GM12878 (cell line): ENCODE results near the gene NOTCH4. TPM values are rescaled to one million over a fixed set of nuclear protein-coding genes. Genes with fewer than 3 reads are reported as not detected.

Experiments used
- ATAC-seq: fragments of 200-7000 bp; cut with Tn5 transposase; 3 replicates; pipeline ENCODE4 v1.9.1; 2020; ENCODE audit warnings: mild to moderate bottlenecking, moderate library complexity
- BruUV-seq: library from RNA; stranded (reverse); fragments of 400-500 nt; replicated peaks from 2 replicates; lab custom pipeline; 2021; lab: Mats Ljungman, UMichigan
- CTCF ChIA-PET: fragments of 300-600 bp; sonication (Branson Sonifier 250); formaldehyde crosslinking; extraction: SDS; loops from one replicate; lab custom pipeline; 2021; ENCODE audit warnings: inconsistent platforms; lab: Yijun Ruan, JAX
- POLR2A ChIA-PET: fragments of 350-600 bp; formaldehyde crosslinking; extraction: SDS; loops from one replicate; lab custom pipeline; 2021; ENCODE audit warnings: inconsistent platforms; lab: Charles Lee
- RAD21 ChIA-PET: fragments of 300-600 bp; sonication (Branson Sonifier 250); formaldehyde crosslinking; loops from one replicate; lab custom pipeline; 2023; ENCODE audit warnings: antibody characterized with exemption; ENCODE audit not compliant: unreplicated experiment; lab: Charles Lee
- SMC1A ChIA-PET: fragments of 300-600 bp; sonication (Branson Sonifier 250); formaldehyde crosslinking; loops from one replicate; lab custom pipeline; 2023; ENCODE audit not compliant: unreplicated experiment, uncharacterized antibody; lab: Charles Lee
- DNase-seq: peaks from one replicate; pipeline ENCODE4 v3.0.0-alpha.2; 2011; ENCODE audit warnings: low read depth, low spot score
- FAIRE-seq: peaks from 3 replicates; lab custom pipeline; 2011; peaks lifted over from hg19 to GRCh38; lab: Jason Lieb, UNC
- H2AFZ ChIP-seq: 2 replicates; pipeline ENCODE4 v1.6.0; 2011; ENCODE audit warnings: low read depth, low read length, control low read depth; ENCODE audit not compliant: control insufficient read depth
- H3K27ac ChIP-seq: 2 replicates; pipeline ENCODE4 v1.5.1; 2011; ENCODE audit warnings: control low read depth; ENCODE audit not compliant: control insufficient read depth, insufficient read depth
- H3K27me3 ChIP-seq, 2 experiments: replicated peaks in 1 of 2; 2 replicates each; pipeline versions ENCODE4 v1.6.0 to v1.6.1; 2011; ENCODE audit warnings: low read length in 1 of 2; ENCODE audit not compliant: control insufficient read depth in 2 of 2, insufficient read depth in 2 of 2
- H3K36me3 ChIP-seq, 2 experiments: 2 replicates each; pipeline ENCODE4 v1.5.1; 2011; ENCODE audit warnings: low read length in 1 of 2; ENCODE audit not compliant: control insufficient read depth in 2 of 2, insufficient read depth in 2 of 2
- H3K4me1 ChIP-seq: 2 replicates; pipeline ENCODE4 v1.6.1; 2011; ENCODE audit warnings: mild to moderate bottlenecking, low read length, moderate library complexity, mixed read lengths; ENCODE audit not compliant: control insufficient read depth, insufficient read depth
- H3K4me2 ChIP-seq: 2 replicates; pipeline ENCODE4 v1.6.0; 2011; ENCODE audit warnings: control low read depth; ENCODE audit not compliant: control insufficient read depth, insufficient read depth
- H3K4me3 ChIP-seq: fragments of 200-600 bp; sonication (generic); 2 replicates; pipeline ENCODE4 v1.5.1; 2016
- H3K79me2 ChIP-seq: 2 replicates; pipeline ENCODE4 v1.6.0; 2011; ENCODE audit warnings: low read length; ENCODE audit not compliant: control insufficient read depth, insufficient read depth
- H3K9ac ChIP-seq: 2 replicates; pipeline ENCODE4 v1.8.0; 2011; ENCODE audit warnings: low read length, control low read depth, mixed read lengths; ENCODE audit not compliant: control insufficient read depth, insufficient read depth
- H3K9me3 ChIP-seq: replicated peaks from 3 replicates; pipeline ENCODE4 v1.5.1; 2011; ENCODE audit warnings: mild to moderate bottlenecking, low read length; ENCODE audit not compliant: control insufficient read depth, insufficient read depth
- H4K20me1 ChIP-seq: 2 replicates; pipeline ENCODE4 v1.6.0; 2011; ENCODE audit not compliant: control insufficient read depth, insufficient read depth
- BCLAF1 ChIP-seq: fragments of 450-650 bp; IDR thresholded peaks from 2 replicates; pipeline ENCODE4 v1.6.1; 2017; ENCODE audit warnings: antibody characterized with exemption, mild to moderate bottlenecking, moderate library complexity
- CBX3 ChIP-seq: fragments of 200-600 bp; sonication (generic); IDR thresholded peaks from 2 replicates; pipeline ENCODE4 v1.6.1; 2016; ENCODE audit warnings: low read depth, borderline replicate concordance
- CEBPB ChIP-seq, 2 experiments: fragments of 150-350 bp in 1 of 2; IDR thresholded peaks; 2 replicates each; pipeline ENCODE4 v1.6.1; 2012 to 2014; ENCODE audit warnings: low read depth in 2 of 2, low read length in 2 of 2, borderline replicate concordance in 1 of 2, inconsistent platforms in 1 of 2
- CUX1 ChIP-seq: IDR thresholded peaks from 2 replicates; pipeline ENCODE4 v1.6.1; 2012; ENCODE audit warnings: improper control_type of control experiment, low read depth, low read length; ENCODE audit not compliant: insufficient replicate concordance
- E2F4 ChIP-seq: IDR thresholded peaks from 2 replicates; pipeline ENCODE4 v1.6.1; 2012; ENCODE audit warnings: low read depth, low read length, improper control_type of control experiment
- PAX5 ChIP-seq: IDR thresholded peaks from 2 replicates; pipeline ENCODE4 v1.6.1; 2011; ENCODE audit warnings: low read depth, low read length, borderline replicate concordance
- RAD51 ChIP-seq: fragments of 450-650 bp; IDR thresholded peaks from 2 replicates; pipeline ENCODE4 v1.6.1; 2016; ENCODE audit warnings: moderate library complexity, mild to moderate bottlenecking, inconsistent platforms
- ZBED1 ChIP-seq: IDR thresholded peaks from 2 replicates; pipeline ENCODE4 v1.6.1; 2016; ENCODE audit warnings: borderline replicate concordance
- ZNF384 ChIP-seq: IDR thresholded peaks from 2 replicates; pipeline ENCODE4 v1.6.1; 2012; ENCODE audit warnings: low read depth, mild to moderate bottlenecking, low read length, improper control_type of control experiment, borderline replicate concordance
- WGBS: methylation state at CpG from one replicate; pipeline ENCODE4 v1.1.6; 2016; ENCODE audit warnings: low lambda C conversion rate; ENCODE audit not compliant: insufficient replicate concordance, insufficient coverage; ENCODE audit errors: missing lambda C conversion rate; 5-methylcytosine and 5-hydroxymethylcytosine counted together
- in situ Hi-C: fragments of 300-500 bp; cut with MboI; formaldehyde crosslinking; loops from 9 replicates; pipeline ENCODE4 v1.14.3; 2018; ENCODE audit warnings: mixed read lengths
- intact Hi-C: fragments of 100-400 bp; cut with micrococcal nuclease; formaldehyde crosslinking; loops from one replicate; pipeline ENCODE4 v1.14.2; 2022; ENCODE audit not compliant: unreplicated experiment
- polyA plus RNA-seq, 11 experiments: library from polyadenylated mRNA; depleted of rRNA in 4 of 11; unstranded in 6 of 11; stranded (reverse) in 5 of 11; fragments of >200 nt; fragmentation: Nextera tagmentation in 4 of 11; fragmentation: Illumina TruSeq in 1 of 11; extraction: Ambion mirVana in 4 of 11; extraction: Trizol in 1 of 11; gene quantifications; 1 replicate in 1 of 11; 2 replicates in 10 of 11; pipeline versions ENCODE4 v1.2.1 to v1.2.3, GENCODE V29; 2011 to 2016; ENCODE audit warnings: inconsistent platforms in 2 of 11, missing spikeins in 2 of 11, low read depth in 1 of 11
- total RNA-seq, 4 experiments: library from RNA; depleted of rRNA in 3 of 4; stranded (reverse); fragments of >200 nt in 3 of 4; fragmentation: Illumina TruSeq in 1 of 4; extraction: Trizol in 1 of 4; gene quantifications; 2 replicates each; pipeline versions ENCODE4 v1.2.1 to v1.2.3, GENCODE V29; 2013 to 2021
- TF ChIP-seq, protein P1 (sequence below): fragments of 450-650 bp; formaldehyde crosslinking; IDR thresholded peaks from 2 replicates; pipeline ENCODE4 v1.5.0; 2022; ENCODE audit warnings: mild to moderate bottlenecking, missing genetic modification characterization

The NOTCH4 gene
- total and polyA plus RNA-seq, 10 of the 15 experiments (the other 5 are each of a cell fraction or from before 2014, with no cell fraction given): 0.66 to 3.3 (median 1.4) TPM

- CTCF ChIA-PET: no interaction called here
- no peaks in the 10 kb centered on the region for H3K27me3 ChIP-seq
- H3K36me3 ChIP-seq: no peaks in the 10 kb centered on the region
- intact Hi-C loops: no loop called here
- 44% methylated on average over 13 of the region's 13 CpGs for WGBS
- no peak overlapping the region for H3K4me3 ChIP-seq
- POLR2A ChIA-PET: interaction anchor here (0.5 kb wide), 1 partner anchor 24 kb away, joined by 3 read pairs; no protein-coding TSS in a partner anchor
- RAD21 ChIA-PET: no interaction called here
- H3K27ac ChIP-seq: no peak overlapping the region
- H2AFZ ChIP-seq: no peak overlapping the region
- in situ Hi-C loops: no loop called here
- H3K4me1 ChIP-seq: peaks cover 10% of the 10 kb centered on the region
- FAIRE-seq (no peak), ATAC-seq (no peak), DNase-seq (no peak)
- peaks cover 2% of the 10 kb centered on the region for H3K79me2 ChIP-seq
- no TSS peak for BruUV-seq
- H3K4me2 ChIP-seq: no peak overlapping the region
- H3K9ac ChIP-seq: no peak overlapping the region
- H4K20me1 ChIP-seq: no peaks in the 10 kb centered on the region
- no peaks in the 10 kb centered on the region for H3K9me3 ChIP-seq
- SMC1A ChIA-PET: no interaction called here
- TF ChIP-seq CUX1: no peak
- TF ChIP-seq ZNF384: no peak
- no peak for TF ChIP-seq CEBPB (IDR thresholded peaks at IDR 0.05; ENCODE audit: borderline replicate concordance in 1 of 2, low read depth in 2 of 2, low read length in 2 of 2)
- TF ChIP-seq CBX3: no peak
- no peak for TF ChIP-seq ZBED1
- TF ChIP-seq, protein P1, sequence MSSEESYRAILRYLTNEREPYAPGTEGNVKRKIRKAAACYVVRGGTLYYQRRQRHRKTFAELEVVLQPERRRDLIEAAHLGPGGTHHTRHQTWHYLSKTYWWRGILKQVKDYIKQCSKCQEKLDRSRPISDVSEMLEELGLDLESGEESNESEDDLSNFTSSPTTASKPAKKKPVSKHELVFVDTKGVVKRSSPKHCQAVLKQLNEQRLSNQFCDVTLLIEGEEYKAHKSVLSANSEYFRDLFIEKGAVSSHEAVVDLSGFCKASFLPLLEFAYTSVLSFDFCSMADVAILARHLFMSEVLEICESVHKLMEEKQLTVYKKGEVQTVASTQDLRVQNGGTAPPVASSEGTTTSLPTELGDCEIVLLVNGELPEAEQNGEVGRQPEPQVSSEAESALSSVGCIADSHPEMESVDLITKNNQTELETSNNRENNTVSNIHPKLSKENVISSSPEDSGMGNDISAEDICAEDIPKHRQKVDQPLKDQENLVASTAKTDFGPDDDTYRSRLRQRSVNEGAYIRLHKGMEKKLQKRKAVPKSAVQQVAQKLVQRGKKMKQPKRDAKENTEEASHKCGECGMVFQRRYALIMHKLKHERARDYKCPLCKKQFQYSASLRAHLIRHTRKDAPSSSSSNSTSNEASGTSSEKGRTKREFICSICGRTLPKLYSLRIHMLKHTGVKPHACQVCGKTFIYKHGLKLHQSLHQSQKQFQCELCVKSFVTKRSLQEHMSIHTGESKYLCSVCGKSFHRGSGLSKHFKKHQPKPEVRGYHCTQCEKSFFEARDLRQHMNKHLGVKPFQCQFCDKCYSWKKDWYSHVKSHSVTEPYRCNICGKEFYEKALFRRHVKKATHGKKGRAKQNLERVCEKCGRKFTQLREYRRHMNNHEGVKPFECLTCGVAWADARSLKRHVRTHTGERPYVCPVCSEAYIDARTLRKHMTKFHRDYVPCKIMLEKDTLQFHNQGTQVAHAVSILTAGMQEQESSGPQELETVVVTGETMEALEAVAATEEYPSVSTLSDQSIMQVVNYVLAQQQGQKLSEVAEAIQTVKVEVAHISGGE (CRISPR knock-in tag): no peak
- no peak for TF ChIP-seq RAD51
- no peak for TF ChIP-seq BCLAF1
- TF ChIP-seq E2F4: no peak
- TF ChIP-seq PAX5: no peak
Measured at GRCh38 chr6:32200711-32201475, 23.0 kb downstream of the NOTCH4 start.
